Stimulated activated CD8-positive, alpha-beta memory T cell treated with anti-CD3 and anti-CD28 coated beads, Interleukin-15, amount 100 ng/mL, for 48 hours (primary cell): Measurements from ENCODE around the gene CECR2.

Experiments used
- DNase-seq, 2 donors: peaks; one replicate each; pipeline ENCODE4 v3.0.0-alpha.2; 2020; ENCODE audit warnings: low read depth in 2 of 2

CECR2 gene

DNA sequence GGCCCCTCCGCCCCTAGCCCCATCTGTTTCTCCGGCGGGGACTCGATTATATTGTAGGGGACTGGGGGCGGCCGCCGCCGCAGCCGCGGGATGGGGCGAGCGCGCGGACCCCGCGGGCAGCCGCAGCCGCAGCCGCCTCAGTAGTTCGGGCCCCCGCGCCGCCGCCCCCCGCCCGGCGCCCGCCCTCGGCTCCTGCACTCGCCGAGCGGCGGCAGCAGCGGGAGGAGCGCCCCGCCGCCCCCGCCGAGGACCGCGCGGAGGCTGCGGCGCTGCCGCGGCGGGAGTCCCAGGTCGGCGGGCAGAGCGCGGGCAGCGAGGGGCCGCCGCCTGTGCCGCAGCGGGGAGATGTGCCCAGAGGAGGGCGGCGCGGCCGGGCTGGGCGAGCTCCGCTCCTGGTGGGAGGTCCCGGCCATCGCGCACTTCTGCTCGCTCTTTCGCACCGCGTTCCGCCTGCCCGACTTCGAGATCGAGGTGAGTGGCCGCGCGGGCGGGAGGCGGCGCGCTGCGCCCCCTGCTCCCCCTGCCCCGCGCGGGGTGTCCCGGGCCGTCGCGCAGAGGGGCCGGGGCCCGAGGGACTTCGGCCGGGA is at the start of gene CECR2:
CECR2 (plus strand) TSS at position 22 of the 587 bp plus-strand sequence; CDS start at position 346, 324 bp downstream.
- no peak for DNase-seq

DNA sequence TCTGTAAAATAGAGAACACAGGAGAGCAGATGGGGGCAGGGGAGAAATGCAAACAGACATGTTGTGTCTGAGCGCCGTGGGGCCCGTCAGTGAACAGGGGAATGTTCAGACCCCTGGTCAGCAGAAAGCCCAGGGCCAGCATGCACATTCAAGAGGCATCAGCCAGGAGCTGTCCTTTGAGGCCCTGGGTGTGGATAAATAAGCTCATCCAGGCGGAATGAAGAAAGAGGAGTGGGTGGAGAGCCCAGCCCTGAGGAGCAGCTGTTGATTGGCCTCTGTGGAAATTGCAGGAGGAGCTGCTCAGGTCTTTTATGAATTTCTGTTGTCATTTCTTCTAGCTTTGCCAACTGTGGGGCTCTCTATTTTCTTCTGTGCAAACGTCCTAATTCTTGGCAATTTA is 49.7 kb upstream of the CECR2 start:
- DNase-seq, result no peak

DNA sequence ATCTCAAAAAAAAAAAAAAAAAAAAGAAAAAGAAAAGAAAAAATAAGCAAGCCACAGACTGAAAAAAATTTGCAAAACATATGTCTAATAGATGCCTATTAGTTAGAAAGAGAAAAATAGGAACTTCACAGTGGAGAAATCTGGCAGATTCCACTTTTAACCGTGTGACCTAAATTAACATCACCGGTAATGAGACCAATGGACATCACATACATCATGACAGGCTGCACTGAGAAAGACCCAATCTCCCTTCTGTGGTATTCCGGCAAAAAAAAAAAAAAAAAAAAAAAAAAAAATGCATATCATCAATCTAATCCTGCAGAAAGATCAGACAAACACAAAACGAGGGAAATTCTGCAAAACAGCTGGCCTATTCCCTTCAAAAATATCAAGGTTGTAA is 46.7 kb upstream of the CECR2 start:
- no peak for DNase-seq

DNA sequence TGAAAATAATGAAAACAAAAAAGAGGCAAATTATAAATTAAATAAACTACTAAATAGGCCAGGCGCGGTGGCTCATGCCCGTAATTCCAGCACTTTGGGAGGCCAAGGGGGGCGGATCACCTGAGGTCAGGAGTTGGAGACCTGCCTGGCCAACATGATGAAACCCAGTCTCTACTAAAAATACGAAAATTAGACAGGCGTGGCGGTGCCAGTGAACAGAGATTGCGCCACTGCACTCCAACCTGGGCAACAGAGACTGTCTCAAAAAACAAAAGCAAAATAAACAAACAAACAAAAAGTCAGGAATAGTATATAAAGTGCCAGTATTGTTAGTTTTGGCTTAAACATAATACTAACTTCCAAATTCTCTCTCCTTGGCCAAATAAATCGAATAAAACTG is 37.6 kb upstream of the CECR2 start:
- DNase-seq, result no peak

DNA sequence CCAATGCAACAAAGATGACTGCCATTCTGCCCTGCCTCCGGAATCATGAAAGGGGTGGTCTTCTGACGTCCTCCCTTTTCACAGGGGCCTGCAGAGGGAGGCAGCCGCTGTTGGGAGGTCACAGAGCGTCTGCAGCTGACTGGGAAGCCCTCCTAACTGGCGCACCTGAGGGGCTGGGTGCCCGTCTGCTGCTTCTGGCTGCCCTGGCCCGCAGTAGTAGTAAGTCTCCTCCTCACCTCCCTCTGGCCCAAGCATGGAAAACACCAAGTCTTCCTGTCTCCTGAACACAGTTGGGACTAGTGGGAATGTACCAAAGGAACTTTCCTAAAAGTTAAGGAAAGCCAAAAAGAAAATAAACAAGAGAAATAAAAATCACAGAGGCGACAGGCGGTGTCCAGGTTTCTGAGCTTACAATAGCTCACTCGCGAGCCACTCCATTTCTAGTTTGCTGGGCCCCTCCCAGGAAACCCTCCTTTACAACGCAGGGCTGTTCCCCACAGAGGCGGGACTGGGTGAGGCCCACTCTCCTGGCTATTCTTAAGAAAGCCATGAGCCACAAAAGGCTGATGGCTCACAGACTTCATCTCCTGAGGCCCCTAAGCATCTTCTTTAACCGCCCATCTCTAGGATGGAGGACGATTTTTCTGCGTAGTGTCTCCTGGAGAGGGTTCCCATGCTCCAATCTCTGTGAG is 37.0 kb upstream of the CECR2 start:
- DNase-seq, result no peak

DNA sequence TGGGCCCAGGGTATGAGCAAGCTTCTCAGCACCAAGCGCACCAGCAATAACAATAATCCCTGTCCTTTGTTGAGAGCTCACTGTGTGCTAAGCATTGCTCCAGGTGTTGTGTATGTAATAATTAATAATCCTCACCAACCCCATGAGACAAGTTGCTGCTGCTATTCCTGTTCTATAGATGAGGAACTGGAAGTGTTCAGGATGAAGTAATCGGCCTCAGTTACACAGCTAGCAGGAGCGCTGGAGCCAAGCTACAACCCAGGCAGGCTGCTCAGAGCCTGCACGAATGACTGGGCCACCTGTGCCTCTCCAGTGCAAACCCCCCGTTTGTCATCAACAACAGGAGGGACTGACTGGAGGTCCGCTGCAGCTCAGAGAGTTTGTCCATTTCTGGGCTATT is 35.2 kb upstream of the CECR2 start:
- DNase-seq, result no peak

DNA sequence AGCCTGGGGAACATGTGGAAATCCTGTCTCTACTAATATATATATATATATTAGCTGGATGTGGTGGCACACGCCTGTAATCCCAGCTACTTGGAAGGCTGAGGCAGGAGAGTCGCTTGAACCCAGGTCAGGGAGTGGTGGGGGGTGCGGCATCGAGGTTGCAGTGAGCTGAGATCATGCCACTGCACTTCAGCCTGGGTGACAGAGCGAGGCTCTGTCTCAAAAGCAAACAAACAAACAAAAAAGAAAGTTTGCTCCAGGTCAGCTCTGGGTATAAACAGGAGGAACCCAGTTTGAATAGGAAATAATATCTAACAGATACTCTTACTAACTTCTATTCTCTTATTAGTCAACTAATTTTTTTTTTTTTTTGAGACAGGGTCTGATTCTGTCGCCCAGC is 34.3 kb upstream of the CECR2 start:
- DNase-seq, result no peak

DNA sequence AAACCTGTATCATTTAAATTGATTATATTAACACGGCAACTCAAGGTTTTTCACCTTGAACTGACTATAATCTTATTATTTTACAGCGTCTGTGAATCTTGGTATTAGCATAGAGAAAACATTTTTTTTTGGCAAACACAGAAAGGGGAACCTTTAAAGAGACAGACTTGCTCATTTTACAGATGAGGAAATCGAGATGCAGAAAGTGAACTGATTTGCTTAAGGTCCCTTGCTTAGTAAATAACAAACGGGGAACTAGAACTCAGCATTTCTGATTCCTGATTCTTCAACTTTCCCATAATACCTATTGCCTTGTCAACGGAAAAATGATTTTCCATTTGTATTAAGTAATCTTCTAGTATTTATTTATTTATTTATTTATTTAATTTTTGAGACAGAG is 33.2 kb upstream of the CECR2 start:
- no peak for DNase-seq

DNA sequence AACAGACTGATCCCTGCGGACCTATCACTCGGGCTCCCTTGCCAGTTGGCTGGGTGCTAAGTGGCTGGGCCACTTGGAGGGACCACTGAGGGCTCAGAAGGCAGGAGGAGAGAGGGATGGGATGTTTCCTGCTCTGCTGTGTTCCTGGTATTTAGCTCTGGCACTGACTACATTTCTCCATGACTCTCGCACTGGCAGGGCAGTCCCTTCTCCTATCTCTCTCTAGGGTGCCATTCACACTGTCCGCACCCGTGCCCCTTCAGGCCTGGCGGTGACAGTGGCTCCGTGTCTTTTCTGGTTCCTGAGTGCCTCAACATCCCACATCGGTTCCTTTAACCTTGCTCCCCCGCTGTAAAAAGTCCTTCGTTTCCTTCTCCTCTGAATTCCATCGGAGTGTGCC is 31.6 kb upstream of the CECR2 start:
- DNase-seq, result no peak

DNA sequence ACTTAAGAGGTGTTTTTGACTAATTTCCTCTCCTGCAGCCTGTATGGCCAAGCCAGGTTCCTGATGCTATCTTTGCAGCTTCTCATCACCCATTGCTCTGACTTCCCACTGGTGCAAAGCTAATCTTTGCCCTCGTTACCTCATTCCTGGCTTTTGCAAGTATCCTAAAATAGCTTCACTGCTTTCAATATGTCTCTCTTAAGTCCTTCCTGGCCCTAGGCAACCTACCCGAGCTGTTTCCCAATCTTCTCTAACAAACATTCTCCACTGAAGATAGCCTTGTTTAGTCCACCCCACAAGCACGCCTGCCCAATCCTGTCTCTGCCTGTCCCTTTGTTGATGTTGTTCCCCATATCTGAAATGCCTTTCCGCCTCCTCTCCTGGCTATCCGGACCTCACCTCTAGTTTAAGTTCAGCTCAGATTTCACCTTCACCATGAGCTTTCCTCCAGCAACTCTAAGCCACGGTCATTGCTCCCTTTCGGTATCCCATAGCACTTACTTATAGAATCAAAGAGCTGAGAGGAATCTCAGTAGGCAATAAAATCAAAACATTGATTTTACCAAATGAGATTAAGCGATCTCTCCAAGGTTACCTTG is 30.1 kb upstream of the CECR2 start:
- no peak for DNase-seq

DNA sequence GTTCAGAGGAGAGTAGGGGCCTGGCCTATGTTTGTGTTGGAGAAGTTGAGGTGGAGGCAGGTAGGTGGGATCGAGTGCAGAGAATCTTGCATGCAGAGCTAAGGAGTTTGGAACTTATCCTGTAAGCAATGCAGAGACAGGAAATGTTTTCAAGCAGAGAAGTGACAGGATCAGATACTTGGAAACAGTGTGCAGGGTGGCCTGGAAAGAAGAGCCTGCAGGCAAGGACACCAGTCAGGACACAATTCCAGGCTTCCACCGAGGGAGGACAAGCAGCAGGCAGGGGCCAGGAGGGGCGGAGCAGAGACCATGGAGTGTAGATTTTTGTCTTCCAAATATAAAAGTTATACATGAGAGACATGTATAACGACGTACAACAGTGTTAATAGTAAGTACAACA is 26.9 kb upstream of the CECR2 start:
- DNase-seq, result no peak

DNA sequence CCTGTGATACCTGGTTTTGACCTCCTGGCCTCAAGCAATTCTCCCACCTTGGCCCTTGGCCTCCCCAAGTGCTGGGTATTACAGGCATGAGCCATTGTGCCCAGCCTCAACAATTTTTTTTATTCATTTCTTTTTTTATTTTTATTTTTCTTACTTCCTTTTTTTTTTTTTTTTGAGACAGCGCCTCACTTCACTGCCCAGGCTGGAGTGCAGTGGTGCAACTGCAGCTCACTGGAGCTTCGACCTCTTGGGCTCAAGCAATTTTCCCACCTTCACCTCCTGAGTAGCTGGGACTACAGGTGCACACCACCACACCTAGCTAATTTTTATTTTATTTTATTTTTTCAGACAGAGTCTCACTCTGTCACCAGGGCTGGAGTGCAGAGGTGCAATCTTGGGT is 25.5 kb upstream of the CECR2 start:
- DNase-seq, result no peak

DNA sequence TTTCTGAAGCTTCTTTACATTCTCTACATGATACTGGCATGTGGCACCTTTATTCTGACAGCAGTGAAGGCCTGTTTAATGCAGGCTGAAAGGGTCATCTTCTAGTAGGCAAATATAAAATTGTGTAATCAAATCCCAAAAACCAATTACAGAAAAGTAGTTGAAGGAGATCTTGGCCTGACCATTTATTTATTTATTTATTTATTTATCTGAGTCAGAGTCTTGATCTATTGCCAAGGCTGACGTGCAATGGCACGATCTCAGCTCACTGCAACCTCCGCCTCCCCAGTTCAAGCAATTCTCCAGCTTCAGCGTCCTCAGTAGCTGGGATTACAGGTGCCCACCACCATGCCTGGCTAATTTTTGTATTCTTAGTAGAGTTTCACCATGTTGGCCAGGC is 22.7 kb upstream of the CECR2 start:
- DNase-seq, result no peak

DNA sequence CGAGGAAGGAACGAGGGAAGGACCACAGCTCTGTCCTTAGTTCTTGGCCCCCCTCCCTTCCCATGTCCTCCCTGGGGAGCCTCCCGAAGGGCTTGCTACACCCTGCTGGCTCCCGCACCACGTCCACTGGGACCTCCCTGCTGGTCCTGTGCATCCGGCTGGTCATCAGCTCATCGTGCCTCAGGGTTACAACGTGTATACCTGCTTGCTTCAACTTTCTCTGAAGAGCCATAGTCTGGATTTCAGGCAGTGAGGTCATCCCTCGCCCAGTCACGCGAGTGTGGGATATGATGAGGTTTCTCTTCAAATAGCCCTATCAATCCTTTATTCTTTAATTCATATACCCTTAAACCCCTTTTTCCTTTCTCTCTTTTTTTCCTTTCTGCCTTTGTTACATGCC is 21.5 kb upstream of the CECR2 start:
- no peak for DNase-seq

DNA sequence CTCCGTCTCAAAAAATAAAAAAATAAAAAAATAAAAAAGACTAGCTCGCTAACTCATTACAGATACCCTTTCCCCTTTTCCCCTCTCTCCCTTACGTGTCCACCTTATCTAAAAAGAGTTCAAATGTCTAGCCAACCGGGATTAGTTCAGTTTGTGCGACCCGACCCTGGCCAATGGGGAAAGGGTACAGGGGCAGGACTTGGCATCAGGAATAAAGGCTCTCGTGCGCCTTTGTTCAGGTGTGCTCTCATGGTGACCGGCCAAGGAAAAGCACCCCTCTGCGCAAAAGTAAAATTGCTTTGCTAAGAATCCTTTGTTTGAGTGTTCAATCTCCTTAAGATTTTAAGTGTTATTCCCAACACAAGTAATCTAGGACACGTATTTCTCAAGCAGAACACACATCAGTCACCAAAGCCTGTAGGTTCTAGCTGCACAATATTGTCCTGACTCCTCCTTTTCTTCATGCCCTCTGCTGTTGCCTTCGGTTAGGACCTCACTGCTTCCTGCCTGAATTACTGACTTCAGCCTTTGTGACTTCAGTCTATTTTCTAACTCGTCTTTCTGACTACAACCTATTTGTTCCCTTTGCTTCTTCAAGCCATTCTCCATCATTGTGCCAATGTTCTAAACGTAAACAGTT is 20.7 kb upstream of the CECR2 start:
- no peak for DNase-seq

DNA sequence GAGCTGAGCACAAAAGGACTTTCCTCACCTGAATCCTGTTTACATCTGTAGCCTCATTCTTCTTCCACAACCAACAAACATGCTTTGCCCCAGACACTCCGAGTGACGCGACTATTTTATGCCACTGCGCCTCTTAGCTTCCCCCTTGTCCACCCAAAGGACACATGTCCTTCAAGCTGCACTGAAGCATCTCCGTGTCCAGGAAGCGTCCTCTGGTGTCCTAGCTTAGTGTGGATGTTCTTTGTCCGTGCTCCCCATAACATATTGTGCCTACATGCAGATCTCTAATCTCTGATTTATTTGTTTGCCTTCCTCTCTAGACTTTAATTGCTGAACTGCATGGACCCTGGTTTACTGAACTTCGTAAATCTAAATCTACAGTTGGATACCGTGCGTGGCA is 20.1 kb upstream of the CECR2 start:
- no peak for DNase-seq

DNA sequence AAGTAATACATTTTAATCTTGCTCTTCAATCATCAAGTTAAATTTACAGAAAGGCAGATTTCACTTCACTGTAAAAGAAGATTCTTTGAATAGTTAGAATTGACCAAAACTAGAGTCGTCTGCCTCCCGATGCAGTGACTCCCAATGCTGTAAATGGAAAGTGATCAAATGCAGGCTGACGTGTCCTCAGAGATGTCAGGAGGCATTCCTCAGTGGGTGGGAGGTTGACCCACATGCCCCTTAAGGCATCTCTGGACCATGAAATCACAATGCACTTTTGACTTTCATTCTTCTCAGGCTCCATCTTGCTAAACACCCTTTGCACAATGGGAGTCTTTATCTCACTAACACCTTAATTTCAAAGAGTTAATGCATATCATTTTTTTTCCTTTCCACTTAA is 19.0 kb upstream of the CECR2 start:
- DNase-seq, result no peak

DNA sequence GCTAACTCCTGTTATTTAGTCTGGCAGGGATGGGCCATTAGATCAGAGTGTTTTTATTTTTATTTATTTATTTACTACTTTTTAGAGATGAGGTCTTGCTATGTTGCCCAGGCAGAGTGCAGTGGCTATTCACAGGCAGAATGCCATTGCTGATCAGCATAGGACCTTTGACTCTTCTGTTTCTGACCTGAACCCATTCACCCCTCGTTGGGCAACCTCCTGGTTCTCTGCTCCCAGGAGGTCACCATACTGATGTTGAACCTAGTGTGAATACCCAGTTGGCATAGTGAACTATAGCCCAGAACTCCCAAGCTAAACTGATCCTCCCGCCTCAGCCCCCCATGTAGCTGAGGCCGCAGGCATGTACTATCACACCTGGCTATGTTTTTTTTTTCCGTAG is 16.5 kb upstream of the CECR2 start:
- DNase-seq, result no peak

DNA sequence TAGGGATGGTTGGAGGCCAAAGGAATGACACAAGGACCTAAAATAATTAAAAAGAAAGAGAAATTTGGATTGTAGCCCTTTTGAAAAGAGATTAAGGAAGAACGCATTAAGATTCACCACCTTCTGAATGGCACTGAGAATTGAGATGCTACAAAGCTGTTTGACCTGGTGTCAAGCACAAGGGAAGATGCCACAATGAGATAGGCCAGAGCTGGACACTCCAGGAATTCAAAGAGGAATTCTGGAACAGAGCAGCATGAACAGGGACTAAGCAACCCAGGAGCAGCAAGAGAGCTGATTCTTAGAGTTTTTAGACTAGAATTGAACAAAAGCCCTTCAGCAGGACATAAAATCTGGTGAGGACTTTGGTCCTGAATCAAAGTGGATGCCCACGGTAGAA is 11.6 kb upstream of the CECR2 start:
- no peak for DNase-seq

DNA sequence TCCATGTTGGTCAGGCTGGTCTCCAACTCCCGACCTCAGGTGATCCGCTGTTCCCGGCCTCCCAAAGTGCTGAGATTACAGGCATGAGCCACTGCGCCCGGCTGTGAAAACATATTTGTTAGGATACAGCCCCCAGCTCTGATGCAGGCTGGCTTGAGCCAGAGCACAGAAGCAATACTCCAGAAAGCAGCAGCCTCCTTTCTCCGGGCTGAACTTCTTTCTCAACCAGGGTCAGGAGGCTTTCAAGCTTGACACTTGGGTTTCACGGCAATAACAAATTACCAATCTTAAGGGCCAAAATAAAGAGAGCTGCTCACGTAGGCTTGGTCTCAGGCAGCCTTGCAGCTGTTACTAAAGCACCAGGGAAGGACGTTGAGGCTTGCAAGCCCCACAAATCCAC is 10.8 kb upstream of the CECR2 start:
- no peak for DNase-seq

DNA sequence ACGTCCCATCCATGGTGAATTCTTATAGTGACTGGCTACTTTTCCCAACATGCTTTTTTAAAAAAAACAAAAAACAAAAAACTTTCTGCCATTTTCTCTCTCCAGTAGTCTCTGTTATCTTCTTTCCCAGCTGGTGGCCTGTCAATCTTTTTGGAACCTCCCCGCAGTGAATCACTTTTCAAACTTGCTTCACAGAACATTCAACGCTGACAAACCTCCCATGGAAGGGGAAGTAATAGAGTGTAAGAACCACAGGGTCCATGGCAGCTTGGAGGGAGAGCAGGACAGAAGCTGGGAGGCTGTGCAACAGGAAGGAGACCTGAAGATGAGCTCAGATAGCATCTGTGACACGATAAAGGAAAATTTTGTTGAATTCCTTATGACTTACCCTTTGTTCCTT is 9.8 kb upstream of the CECR2 start:
- DNase-seq, result no peak

DNA sequence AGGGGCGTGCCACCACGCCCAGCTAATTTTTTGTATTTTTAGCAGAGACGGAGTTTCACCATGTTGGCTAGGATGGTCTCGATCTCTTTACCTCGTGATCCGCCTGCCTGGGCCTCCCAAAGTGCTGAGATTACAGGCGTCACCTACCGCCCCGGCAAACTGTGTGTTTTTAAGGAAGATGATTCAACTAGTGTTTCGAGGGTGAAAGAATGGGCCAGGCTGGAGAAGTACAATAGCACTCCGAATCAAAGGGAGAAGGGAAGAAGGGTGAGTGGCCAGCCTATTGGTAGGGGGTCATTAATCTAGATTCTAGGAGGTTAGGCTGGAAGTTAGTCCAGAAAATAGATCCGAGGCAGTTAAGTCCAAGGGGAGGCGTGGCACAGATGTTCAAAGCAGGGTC is 2.9 kb upstream of the CECR2 start:
- no peak for DNase-seq

DNA sequence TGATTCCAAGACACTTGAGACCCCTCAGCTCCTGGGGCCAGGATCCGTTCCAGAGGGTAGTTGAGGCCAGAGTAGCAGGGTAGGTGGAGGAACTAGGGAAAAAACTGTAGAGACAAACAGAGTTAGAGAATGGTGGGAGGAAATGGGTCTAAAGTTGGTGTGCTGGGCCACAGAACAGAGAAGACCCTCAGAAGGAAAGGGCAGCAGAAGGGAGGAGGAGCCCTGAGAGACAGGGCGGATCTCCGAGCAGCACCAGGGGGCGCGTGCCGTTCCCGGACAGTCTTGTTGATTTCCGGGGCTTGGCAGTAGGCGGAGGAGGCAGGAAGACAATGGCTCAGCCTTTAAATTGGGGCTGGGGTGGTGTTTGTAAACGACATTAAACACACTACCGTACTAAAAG is 2.4 kb upstream of the CECR2 start:
- peak; percentile 14 to 26 for DNase-seq
